CD4-positive, alpha-beta T cell treated with Interleukin-4 for 1 hour (primary cell): Measurements from ENCODE around the gene CNOT1.
"Not testable (repeated sequence)": the region's sequence is repeated elsewhere in the genome, so short reads cannot be mapped to it uniquely, and the experiment has no call there.

Experiments used
- DNase-seq, 2 donors: peaks; one replicate each; pipeline ENCODE4 v3.0.0-alpha.2; 2020 to 2022

CNOT1 gene

GRCh38 chr16:58577141-58577540 is 52.5 kb downstream of the CNOT1 start:
- no peak for DNase-seq

GRCh38 chr16:58574895-58575294 is 54.7 kb downstream of the CNOT1 start:
- no peak for DNase-seq

GRCh38 chr16:58565697-58566096 is 63.9 kb downstream of the CNOT1 start:
- DNase-seq: not testable (repeated sequence)

- no peak for DNase-seq
These were observed 65.9 kb downstream of the CNOT1 start for GRCh38 chr16:58563775-58564174.

- no peak for DNase-seq
These were observed 66.4 kb downstream of the CNOT1 start for GRCh38 chr16:58563235-58563634.

GRCh38 chr16:58556678-58557077 is 72.9 kb downstream of the CNOT1 start:
- DNase-seq: no peak

- no peak for DNase-seq
These were observed 78.1 kb downstream of the CNOT1 start for GRCh38 chr16:58551496-58551895.

- DNase-seq: no peak
These were observed 81.2 kb downstream of the CNOT1 start for GRCh38 chr16:58548378-58548777.

- DNase-seq: no peak
These were observed 85.9 kb downstream of the CNOT1 start for GRCh38 chr16:58543685-58544084.

- no peak for DNase-seq
These were observed 87.3 kb downstream of the CNOT1 start for GRCh38 chr16:58542291-58542690.

GRCh38 chr16:58541711-58542110 is 87.9 kb downstream of the CNOT1 start:
- no peak for DNase-seq

GRCh38 chr16:58537124-58537906 is 92.3 kb downstream of the CNOT1 start:
- no peak for DNase-seq

- DNase-seq: no peak
These were observed 93.3 kb downstream of the CNOT1 start for GRCh38 chr16:58536278-58536677.

- no peak for DNase-seq
These were observed 94.5 kb downstream of the CNOT1 start for GRCh38 chr16:58535100-58535499.

- no peak for DNase-seq
These were observed 95.7 kb downstream of the CNOT1 start for GRCh38 chr16:58533751-58534470.

GRCh38 chr16:58532414-58532813 is 97.2 kb downstream of the CNOT1 start:
- no peak for DNase-seq

GRCh38 chr16:58530179-58530578 is 99.4 kb downstream of the CNOT1 start:
- DNase-seq: no peak

GRCh38 chr16:58519707-58520106 is 109.9 kb downstream of the CNOT1 start:
- DNase-seq: no peak

- no peak for DNase-seq
These were observed 110.7 kb downstream of the CNOT1 start for GRCh38 chr16:58518980-58519368.

GRCh38 chr16:58518083-58518979 is 111.3 kb downstream of the CNOT1 start:
- no peak for DNase-seq

- DNase-seq: no peak
These were observed 112.9 kb downstream of the CNOT1 start for GRCh38 chr16:58516768-58517107.

- DNase-seq: peak in 1 of 2 donors; percentile 42
These were observed 113.5 kb downstream of the CNOT1 start for GRCh38 chr16:58515871-58516767.
